ENCODE data around the gene PTPRN2.

DNA sequence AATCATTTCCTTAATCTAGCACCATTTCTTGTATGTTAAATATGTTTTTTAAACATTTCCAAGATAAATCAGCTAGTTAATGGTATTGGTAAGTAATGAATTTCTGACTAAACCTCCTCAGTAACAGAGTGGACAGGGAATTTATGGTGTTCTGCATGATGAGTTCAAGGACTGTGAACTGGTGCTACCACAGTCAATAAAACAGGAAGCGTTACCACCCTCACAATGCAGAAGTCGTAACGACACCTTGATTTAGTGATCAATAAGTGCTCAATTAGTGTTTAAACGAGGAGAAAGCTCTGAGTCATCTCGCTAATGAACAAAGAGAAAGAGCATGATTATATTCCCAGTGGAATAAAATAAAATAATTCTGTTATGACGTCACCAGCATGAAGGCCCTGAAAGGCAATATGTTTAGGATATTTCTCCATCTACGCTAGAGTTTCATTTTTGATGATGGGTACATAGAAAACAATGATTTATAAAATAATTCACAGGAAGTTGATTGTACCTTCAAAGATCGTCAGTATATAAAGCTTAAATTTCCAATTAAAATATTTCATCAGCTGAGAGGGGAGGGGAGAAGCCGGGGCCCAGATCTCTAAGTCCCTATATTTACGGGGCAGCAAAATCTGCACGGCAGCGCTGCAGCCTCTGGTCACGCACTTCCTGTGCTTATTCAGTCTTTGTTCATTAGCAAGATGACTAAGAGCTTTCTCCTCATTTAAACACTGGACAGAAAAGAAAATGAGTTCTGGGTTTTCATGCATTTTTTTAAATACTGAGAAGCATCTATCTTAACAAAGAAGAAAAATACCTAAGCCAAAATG lies 400.5 kb downstream of the PTPRN2 start:
- TF ChIP-seq, protein P1, sequence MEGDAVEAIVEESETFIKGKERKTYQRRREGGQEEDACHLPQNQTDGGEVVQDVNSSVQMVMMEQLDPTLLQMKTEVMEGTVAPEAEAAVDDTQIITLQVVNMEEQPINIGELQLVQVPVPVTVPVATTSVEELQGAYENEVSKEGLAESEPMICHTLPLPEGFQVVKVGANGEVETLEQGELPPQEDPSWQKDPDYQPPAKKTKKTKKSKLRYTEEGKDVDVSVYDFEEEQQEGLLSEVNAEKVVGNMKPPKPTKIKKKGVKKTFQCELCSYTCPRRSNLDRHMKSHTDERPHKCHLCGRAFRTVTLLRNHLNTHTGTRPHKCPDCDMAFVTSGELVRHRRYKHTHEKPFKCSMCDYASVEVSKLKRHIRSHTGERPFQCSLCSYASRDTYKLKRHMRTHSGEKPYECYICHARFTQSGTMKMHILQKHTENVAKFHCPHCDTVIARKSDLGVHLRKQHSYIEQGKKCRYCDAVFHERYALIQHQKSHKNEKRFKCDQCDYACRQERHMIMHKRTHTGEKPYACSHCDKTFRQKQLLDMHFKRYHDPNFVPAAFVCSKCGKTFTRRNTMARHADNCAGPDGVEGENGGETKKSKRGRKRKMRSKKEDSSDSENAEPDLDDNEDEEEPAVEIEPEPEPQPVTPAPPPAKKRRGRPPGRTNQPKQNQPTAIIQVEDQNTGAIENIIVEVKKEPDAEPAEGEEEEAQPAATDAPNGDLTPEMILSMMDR (conservative IDR thresholded peaks at IDR 0.05; ENCODE audit: low read depth, low read length): no peak
- no peak for TF ChIP-seq EZH2 (IDR thresholded peaks at IDR 0.05; ENCODE audit: borderline replicate concordance, low read depth, low read length, poor library complexity, severe bottlenecking)

Measured in A673 (cell line).